Stimulated activated CD4-positive, alpha-beta T cell treated with anti-CD3 and anti-CD28 coated beads, Interleukin-1b, Interleukin-23, amount 100 ng/mL, for 4 hours (primary cell): Measurements from ENCODE around the gene STEAP1B.

Source experiments
- DNase-seq, 2 donors: peaks; one replicate each; pipeline ENCODE4 v3.0.0-alpha.2; 2020; ENCODE audit warnings: low read depth in 2 of 2

STEAP1B gene

DNA sequence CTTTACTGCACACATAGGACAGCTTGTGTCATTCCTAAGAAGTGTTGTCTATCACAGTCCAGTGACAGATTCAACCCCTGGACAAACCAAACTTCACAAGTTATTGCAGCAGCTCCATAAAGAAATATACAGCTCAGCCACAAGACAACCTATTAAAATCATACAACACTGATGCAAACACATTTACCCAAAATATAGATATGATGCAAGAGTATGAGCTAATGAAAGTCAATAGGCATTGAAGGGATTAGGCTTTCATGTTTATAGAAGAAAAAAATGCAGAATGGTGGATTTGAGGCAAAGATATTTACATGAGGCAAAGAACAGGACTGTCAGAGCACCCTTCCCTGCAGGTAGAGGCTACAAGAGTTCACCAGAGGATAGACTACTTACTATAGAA, 128.1 kb downstream of the STEAP1B start:
- no peak for DNase-seq
